ENCODE measurements around the gene FOXL2NB.

DNA sequence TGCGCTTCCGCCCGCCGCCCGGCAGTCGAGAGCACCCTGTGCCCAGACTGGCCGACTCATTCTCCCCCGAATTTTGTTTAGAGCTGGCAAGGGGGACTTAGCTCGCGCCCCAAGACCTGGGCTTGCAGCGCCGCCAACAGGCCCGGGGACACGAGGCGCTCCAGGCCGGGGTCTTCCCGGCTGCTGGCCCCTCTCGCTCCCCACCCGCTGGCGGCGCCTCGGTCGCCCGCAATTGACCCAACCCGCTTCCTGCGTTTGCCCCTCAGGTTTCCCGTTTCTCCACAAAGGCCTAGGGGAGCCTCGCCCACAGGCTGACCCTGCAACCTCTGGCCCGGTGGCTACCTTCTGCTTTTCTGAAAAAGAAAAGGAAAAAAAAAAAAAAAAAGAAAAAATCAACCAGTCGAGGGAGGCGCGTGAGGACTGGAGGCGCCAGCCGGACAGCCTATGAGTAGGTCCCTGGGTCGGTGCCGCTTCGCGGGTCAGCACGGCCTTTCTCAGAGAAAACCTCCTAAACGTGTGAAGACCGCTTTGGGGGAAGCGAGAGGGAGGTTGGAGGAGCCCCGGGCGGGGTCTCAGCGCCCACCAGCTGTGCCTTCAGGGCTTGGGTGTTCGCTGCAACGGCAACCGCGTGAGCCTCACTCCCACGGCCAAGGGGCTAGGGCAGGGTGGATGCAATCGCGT, 7.3 kb upstream of the FOXL2NB start:
- TF ChIP-seq CTCF (conservative IDR thresholded peaks at IDR 0.05) (no peak), ZFX (IDR thresholded peaks at IDR 0.05) (no peak)

Data from C4-2B (cell line).